GM21526 (cell line): ENCODE results near the gene PRSS12.
A peak's percentile ranks its signal among the peaks of the same experiment; 100 is the strongest.
"Not testable (repeated sequence)": the region's sequence is repeated elsewhere in the genome, so short reads cannot be mapped to it uniquely, and the experiment has no call there.

Experiments
- ATAC-seq: cut with Tn5 transposase; IDR thresholded peaks from one replicate; pipeline ENCODE4 v1.9.1; 2021; ENCODE audit warnings: moderate library complexity; ENCODE audit not compliant: unreplicated experiment, low FRiP score

Gene PRSS12

DNA sequence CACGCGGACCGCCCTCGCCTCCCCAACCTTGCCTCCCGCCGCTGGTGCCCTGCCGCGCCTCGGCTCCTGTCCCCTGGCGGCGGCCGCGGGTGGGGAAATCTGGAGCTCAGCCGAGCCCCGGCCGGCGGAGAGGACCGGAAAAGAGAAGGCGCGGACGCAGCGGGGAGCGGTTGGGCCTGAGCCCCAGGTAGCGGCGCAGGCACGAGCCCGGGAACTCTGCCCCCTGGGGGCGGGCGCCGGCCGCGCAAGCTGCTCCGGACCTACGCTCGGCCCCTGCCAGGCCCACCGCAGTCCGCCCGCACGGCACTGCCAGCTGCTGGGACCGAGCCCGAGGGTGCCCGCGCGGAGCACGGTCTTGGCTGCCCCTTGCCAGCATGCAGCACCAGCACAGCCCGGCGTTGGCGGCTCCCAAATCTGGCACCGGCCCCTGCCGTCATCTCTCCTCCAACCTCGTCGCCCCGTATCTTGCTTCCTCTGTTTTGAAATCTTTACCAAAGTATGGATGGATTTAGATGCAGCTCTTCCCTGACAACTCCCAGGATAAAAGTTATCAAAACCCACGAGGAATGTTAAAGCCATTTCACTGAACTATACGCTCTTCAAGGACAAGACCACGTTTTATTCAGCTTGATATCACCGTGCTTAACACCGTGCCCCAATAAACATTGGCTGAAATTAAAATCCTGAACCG lies at the start of gene PRSS12:
TSS of gene PRSS12 (minus strand) at position 161 of the 691 bp plus-strand sequence. CDS start 283 bp downstream, outside the sequence.
- ATAC-seq = peak; percentile 99

- ATAC-seq = no peak
These were observed 47.6 kb upstream of the PRSS12 start for GRCh38 chr4:118400356-118400755.

GRCh38 chr4:118399883-118400282 lies 47.1 kb upstream of the PRSS12 start:
- ATAC-seq = not testable (repeated sequence)

- peak; percentile 92 for ATAC-seq
These were observed 45.7 kb upstream of the PRSS12 start for GRCh38 chr4:118398226-118399090.

DNA sequence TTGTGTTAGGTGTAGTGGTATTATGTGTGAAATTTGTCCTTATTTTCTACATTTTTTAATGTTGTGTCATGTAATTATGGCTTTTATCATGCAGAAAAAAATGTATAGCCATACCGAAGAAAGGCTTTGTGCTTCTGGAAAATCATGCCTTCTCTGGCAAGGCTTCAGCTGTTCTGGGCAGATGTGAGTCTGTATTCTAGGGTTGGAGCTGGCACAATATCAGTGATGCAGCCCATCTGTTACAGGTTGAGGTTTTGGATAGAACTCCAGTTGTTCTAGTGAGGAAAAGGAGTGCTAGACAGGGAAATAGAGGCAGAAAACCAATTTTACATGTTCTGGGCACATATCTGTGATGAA lies 44.8 kb upstream of the PRSS12 start:
- no peak for ATAC-seq

DNA sequence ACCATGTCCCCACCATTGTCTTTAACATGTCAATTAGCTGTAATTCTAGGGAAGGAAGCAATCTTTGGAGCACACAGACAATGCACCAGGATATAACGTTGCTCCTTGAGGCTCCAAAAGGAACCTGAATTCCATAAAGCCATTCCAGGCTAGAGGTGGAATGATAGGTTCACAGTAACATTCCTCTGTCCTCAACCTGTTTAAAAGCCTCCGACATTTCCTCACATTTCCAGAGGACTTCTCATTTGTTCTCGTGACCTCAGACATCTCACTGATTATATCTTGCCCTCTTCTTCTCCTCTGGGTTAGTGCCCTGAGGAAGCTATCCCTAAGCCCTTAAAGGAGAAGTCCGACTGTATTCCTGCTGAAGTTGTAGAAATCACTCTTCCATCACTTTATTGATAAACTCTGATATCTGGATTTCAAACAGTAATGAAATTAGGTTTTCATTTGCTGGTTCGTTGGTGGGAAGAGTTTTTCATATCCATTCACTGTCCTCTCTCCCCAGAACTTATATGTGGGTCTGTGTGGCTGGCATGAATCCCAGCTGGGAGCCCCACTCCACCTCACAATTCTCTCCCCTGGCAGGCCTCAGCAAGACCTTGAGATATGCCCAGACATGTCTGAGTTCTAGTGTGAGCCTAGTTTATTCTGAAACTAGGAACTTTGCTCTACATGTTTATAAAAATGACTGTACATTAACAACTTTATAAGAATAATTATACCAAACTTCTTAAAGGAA lies 44.2 kb upstream of the PRSS12 start:
- no peak for ATAC-seq

GRCh38 chr4:118395057-118395644 lies 42.3 kb upstream of the PRSS12 start:
- no peak for ATAC-seq

DNA sequence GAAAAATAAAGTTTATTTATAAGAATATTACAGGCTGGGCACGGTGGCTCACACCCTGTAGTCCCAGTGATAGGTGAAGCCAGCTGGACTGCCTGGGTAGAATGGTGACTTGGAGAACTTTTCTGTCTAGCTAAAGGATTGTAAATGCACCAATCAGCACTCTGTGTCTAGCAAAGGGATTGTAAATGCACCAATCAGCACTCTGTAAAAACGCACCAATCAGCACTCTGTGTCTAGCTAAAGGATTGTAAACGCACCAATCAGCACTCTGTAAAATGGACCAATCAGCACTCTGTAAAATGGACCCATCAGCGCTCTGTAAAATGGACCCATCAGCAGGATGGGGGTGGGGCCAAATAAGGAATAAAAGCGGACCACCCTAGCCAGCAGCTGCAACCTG lies 39.7 kb upstream of the PRSS12 start:
- ATAC-seq = not testable (repeated sequence)

GRCh38 chr4:118390121-118390520 lies 37.3 kb upstream of the PRSS12 start:
- ATAC-seq = no peak

DNA sequence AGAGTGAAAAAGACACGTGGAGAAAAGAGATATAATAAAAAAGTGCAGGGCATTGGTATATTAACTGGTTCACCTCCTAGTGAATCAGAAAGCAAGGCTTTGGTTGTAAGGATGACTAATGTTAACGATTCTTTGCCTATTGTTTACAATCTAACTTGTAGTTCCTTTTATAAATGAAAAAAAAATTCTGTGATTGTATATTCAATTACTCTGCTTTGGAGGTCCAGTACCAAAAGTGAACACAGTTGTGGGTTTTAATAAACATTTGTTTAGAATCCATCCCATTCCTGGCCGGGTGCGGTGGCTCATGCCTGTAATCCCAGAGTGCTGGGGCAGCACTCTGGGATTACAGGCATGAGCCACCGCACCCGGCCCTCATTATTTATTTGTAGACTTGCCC lies 36.9 kb upstream of the PRSS12 start:
- no peak for ATAC-seq

DNA sequence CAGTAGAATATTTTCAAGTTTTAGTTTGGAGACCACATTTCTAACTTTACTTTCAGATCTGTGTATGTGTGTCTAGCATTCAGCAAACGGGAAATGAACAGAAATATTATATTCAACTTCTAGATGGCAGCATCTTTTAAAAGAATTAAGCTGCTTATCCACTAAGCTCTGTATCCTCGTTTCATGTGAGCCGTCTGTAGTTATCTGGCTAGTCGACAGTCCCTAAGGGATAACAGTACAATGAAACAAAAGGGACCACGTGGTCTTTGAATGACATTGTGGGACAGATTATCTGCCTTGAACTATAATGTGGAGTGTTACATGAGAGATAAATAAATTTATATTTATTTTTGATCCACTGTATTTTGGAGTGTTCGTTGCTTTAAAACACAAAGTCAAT lies 35.8 kb upstream of the PRSS12 start:
- no peak for ATAC-seq

GRCh38 chr4:118381902-118382301 lies 29.1 kb upstream of the PRSS12 start:
- no peak for ATAC-seq

GRCh38 chr4:118373614-118374255 lies 20.9 kb upstream of the PRSS12 start:
- no peak for ATAC-seq

- no peak for ATAC-seq
These were observed 19.4 kb upstream of the PRSS12 start for GRCh38 chr4:118372251-118372650.

GRCh38 chr4:118369231-118369630 lies 16.4 kb upstream of the PRSS12 start:
- ATAC-seq = no peak

DNA sequence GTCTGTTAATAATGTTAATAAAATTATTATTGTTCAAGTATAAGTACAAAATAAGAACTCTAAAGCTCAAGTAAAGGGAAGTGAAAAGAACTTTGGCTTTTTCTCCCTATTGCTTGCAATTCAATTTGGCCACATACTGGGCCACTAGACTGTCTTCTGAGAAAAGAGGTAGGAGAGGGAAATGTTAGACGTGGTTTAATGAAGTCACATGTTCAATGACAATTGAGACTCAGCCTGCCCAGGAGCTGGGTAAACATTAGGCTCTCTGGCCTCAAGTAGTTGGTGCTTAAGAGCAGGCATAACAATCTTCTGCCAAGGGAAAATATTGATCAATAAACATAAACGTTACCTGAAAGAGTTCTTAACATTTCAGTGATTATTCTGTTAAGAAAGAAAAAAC lies 15.1 kb upstream of the PRSS12 start:
- no peak for ATAC-seq

DNA sequence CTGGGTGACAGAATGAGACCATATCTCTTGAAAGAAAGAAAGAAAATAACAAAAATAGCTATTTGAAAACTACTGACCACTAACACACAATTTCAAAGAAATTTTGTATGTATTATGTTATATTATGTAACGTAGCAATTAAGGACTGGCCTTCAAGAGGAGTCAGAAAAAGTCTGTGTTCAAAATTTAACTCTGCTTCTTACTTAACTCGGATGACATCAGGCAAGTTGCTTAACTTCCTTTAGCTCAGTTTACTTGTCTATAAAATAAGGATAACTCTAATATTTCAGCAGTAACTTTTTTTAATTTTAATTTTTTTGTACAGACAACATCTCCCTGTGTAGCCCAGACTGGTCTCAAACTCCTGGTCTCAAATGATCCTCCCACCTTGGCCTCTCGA lies 14.6 kb upstream of the PRSS12 start:
- ATAC-seq = no peak

GRCh38 chr4:118363166-118363565 lies 10.4 kb upstream of the PRSS12 start:
- ATAC-seq = no peak

GRCh38 chr4:118361192-118361591 lies 8.4 kb upstream of the PRSS12 start:
- ATAC-seq = no peak

- no peak for ATAC-seq
These were observed 7.3 kb upstream of the PRSS12 start for GRCh38 chr4:118360106-118360505.
